ENCODE results near the gene CHGA.

CHGA gene

DNA sequence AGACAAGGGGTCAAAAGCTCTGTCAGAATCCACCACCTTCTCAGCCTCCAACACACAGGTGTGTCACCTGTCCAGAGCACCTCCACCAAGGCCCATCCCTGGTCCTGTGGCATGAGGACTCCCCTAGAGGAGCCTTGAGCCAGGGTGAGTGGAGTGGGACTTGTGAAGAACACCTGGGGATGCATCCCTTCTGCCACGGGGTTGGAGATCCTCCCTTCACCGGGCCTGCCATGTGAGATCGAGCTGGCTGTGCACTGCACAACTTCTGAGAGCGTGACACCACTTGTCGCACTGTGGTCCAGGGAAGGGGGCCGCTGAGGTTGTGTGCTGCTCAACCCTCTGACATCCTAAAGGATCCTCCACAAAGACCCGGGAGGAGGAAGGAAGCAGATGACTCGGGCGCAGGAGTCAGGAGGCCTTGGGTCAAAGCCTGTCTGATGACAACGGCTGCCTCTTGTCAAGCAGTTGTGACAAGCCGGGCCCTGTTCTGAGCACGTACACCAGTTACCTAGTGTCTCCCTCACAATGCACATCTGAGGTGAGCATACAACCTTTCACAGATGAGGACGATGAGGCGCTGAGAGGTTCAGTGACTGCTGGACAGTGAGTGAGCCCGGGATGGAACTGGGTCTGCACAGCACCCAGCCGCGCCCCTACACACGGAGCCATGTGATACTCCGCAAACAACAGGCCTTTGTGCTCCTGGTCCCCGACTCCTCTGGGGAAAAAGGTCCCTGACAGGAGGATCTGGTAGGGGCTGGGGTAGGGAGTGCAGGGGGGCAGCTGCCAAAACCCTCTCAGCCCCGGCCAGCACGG lies 35.6 kb downstream of the CHGA start:
- in situ Hi-C loops (cut with HindIII; ENCODE audit: low pct_ligation_motif_present, low sequenced_read_pairs): no loop called here
- no peaks in the 10 kb centered on the region for H3K36me3 ChIP-seq (replicated peaks)
- H3K27ac ChIP-seq: no peak overlapping the region
- no peaks in the 10 kb centered on the region for H3K27me3 ChIP-seq (replicated peaks)
- no peak for DNase-seq
- TF ChIP-seq, protein P1, sequence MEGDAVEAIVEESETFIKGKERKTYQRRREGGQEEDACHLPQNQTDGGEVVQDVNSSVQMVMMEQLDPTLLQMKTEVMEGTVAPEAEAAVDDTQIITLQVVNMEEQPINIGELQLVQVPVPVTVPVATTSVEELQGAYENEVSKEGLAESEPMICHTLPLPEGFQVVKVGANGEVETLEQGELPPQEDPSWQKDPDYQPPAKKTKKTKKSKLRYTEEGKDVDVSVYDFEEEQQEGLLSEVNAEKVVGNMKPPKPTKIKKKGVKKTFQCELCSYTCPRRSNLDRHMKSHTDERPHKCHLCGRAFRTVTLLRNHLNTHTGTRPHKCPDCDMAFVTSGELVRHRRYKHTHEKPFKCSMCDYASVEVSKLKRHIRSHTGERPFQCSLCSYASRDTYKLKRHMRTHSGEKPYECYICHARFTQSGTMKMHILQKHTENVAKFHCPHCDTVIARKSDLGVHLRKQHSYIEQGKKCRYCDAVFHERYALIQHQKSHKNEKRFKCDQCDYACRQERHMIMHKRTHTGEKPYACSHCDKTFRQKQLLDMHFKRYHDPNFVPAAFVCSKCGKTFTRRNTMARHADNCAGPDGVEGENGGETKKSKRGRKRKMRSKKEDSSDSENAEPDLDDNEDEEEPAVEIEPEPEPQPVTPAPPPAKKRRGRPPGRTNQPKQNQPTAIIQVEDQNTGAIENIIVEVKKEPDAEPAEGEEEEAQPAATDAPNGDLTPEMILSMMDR (IDR thresholded peaks at IDR 0.05; ENCODE audit: low read depth, low read length, missing control alignments): no peak
- H3K4me3 ChIP-seq (ENCODE audit: low read depth, low read length): no peak overlapping the region

DNA sequence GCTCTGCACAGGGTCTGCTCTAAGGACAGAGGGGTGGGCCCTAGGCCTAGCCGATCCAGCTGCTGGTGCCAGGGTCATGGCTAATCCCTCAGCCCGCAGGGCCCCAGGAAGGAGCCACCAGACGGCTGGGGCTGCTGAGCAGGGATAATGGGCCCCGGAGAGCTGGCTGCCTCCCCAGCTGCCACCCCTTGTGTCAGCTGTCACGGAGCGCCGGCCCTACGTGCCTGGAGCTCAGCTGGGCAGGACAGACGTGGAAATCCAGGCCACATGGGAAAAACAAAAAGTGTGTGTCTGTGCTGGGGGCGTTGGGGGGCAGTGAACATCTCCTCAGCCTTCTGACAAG lies 36.2 kb downstream of the CHGA start:
- H3K27ac ChIP-seq: no peak overlapping the region
- DNase-seq: no peak
- TF ChIP-seq, protein P1 (IDR thresholded peaks at IDR 0.05; ENCODE audit: low read depth, low read length, missing control alignments): no peak
- no peaks in the 10 kb centered on the region for H3K36me3 ChIP-seq (replicated peaks)
- no peak overlapping the region for H3K4me3 ChIP-seq (ENCODE audit: low read depth, low read length)
- no peaks in the 10 kb centered on the region for H3K27me3 ChIP-seq (replicated peaks)
- in situ Hi-C loops (cut with HindIII; ENCODE audit: low pct_ligation_motif_present, low sequenced_read_pairs): no loop called here

DNA sequence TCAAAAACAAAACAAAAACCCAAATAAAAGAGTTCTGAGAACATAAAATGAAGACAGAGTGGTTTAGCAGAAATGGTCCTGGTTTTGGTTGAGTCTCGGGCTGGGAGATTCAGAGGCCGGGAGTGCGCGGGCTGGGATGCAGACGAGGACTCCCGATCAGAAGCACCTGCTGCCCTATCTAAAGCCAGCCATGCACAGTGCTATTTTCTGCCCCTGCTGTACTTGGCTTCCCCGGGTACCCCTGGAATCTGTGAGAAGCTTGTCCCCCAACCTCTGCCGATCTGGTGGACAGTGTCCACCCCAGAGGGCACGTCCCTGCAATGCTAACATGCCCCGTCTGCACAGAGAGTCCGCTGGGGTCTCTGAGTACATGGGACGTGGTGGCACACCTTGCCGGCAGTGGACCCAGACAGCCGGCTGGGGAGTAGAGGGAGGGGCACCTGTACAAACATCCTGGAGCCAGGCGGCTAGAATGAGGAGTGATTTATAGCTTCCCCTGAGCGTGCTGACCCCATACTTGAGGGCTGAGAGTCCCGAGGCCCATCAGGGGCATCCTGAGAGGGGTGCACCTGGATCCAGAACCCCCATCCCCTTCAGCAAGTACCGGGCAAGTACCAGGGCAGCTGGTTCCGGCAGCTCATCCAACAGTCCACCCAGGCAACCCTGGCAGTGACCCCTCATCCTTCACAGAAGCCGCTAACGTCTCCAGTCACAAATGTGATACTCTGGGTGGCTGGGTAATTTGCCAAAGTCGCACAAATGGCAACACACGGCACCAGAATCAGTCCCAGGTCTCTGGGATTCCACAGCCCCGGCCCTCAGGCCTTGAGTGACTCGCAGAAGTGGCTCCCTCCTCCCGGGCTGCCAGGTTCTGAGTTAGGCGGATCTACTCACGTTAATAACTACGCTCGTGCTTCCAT lies 37.1 kb downstream of the CHGA start:
- in situ Hi-C loops (cut with HindIII; ENCODE audit: low pct_ligation_motif_present, low sequenced_read_pairs): no loop called here
- DNase-seq: no peak
- H3K27me3 ChIP-seq (replicated peaks): no peaks in the 10 kb centered on the region
- no peak overlapping the region for H3K27ac ChIP-seq
- H3K4me3 ChIP-seq (ENCODE audit: low read depth, low read length): no peak overlapping the region
- no peaks in the 10 kb centered on the region for H3K36me3 ChIP-seq (replicated peaks)
- TF ChIP-seq, protein P1 (IDR thresholded peaks at IDR 0.05; ENCODE audit: low read depth, low read length, missing control alignments): no peak

DNA sequence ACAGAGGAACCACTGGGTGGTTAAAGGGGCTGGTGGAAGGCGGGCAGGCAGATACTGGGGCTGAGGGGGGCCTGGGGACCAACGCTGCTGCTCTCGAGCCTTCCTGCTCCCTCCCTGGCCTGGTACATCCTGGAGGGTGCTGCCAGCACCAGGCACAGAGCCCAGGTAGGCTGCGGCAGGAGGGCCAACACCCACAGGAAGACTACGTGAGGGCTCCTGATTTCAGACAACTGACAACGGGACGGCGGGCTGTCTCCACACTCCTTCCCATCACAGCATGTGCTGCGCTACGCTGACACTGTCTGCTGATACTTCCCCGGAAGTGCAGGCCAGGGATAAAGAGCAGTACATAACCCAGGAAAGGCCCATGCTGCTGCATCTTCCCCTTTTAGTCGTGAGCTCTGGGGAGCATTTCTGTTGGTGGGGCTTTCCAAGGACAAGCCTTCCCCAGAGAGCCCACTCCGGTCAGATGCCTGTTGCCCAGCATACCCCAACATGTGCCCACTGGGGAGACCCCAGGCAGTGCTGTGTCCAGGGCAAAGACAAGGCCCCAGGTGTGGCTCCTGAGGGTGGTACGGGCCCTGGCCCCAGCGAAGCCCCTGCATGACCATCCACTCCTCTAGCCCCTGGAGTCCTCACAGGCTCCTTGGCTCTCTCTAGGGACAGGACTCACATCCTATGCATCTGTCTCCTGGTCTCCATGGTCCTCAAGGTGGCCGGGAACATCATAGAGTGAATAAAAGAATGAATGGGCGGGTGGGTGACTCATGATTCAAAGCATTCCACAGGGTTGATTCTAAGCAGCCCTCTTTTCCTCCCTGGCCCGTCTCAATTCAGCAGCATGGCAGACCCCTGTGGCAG lies 38.0 kb downstream of the CHGA start:
- in situ Hi-C loops (cut with HindIII; ENCODE audit: low pct_ligation_motif_present, low sequenced_read_pairs): no loop called here
- peak; percentile 43 for DNase-seq
- Histone ChIP-seq H3K27ac (no peak overlapping the region), H3K27me3 (replicated peaks) (no peaks in the 10 kb centered on the region), H3K36me3 (replicated peaks) (no peaks in the 10 kb centered on the region), H3K4me3 (ENCODE audit: low read depth, low read length) (no peak overlapping the region)
- TF ChIP-seq, protein P1 (IDR thresholded peaks at IDR 0.05; ENCODE audit: low read depth, low read length, missing control alignments): no peak

DNA sequence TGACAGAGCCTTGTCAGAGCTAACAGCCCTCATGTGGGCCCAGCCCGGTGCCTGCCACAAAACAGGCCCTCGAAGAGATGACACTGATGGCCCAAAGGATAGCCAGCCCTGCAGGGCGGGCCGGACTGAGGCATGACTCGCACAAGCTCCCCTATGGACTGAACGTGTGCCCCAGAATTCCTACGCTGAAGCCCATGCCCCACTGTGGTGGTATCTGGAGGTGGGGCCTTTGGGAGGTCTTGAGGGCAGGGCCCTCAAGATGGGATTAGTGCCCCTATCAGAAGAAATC lies 38.6 kb downstream of the CHGA start:
- TF ChIP-seq, protein P1 (IDR thresholded peaks at IDR 0.05; ENCODE audit: low read depth, low read length, missing control alignments): no peak
- in situ Hi-C loops (cut with HindIII; ENCODE audit: low pct_ligation_motif_present, low sequenced_read_pairs): no loop called here
- DNase-seq: no peak
- no peak overlapping the region for H3K4me3 ChIP-seq (ENCODE audit: low read depth, low read length)
- H3K36me3 ChIP-seq (replicated peaks): no peaks in the 10 kb centered on the region
- no peaks in the 10 kb centered on the region for H3K27me3 ChIP-seq (replicated peaks)
- no peak overlapping the region for H3K27ac ChIP-seq

Data from brain microvascular endothelial cell (primary cell).